DOHH2 (cell line): Measurements from ENCODE around the gene CLIC3.
A peak's percentile ranks its signal among the peaks of the same experiment; 100 is the strongest.

Source experiments
- H3F3A ChIP-seq: fragments of 200-600 bp; sonication (generic), shearing (Covaris generic); 2 replicates; pipeline ENCODE4 v1.6.0; 2016; ENCODE audit warnings: antibody characterized with exemption, mild to moderate bottlenecking; ENCODE audit not compliant: control insufficient read depth, insufficient read depth
- H3K27ac ChIP-seq: fragments of 200-600 bp; sonication (generic); 2 replicates; pipeline ENCODE4 v1.5.1; 2014; ENCODE audit warnings: low read depth, mild to moderate bottlenecking, low read length, moderate library complexity
- H3K27me3 ChIP-seq: fragments of 200-600 bp; sonication (generic); 2 replicates; pipeline ENCODE4 v1.6.1; 2014; ENCODE audit warnings: mild to moderate bottlenecking, low read length, mixed read lengths; ENCODE audit not compliant: control insufficient read depth
- H3K36me3 ChIP-seq: fragments of 200-600 bp; sonication (generic); 2 replicates; pipeline ENCODE4 v1.6.1; 2014; ENCODE audit warnings: mild to moderate bottlenecking, low read length, moderate library complexity, mixed read lengths; ENCODE audit not compliant: control insufficient read depth
- H3K4me1 ChIP-seq: fragments of 200-600 bp; sonication (generic); 2 replicates; pipeline ENCODE4 v1.6.1; 2014; ENCODE audit warnings: mild to moderate bottlenecking, low read length, mixed read lengths; ENCODE audit not compliant: control insufficient read depth
- H3K4me2 ChIP-seq: fragments of 200-600 bp; sonication (generic); 2 replicates; pipeline ENCODE4 v1.6.0; 2014; ENCODE audit warnings: mild to moderate bottlenecking, low read length, moderate library complexity
- H3K4me3 ChIP-seq: fragments of 200-600 bp; sonication (generic); 2 replicates; pipeline ENCODE4 v1.5.1; 2014; ENCODE audit warnings: mild to moderate bottlenecking, low read length, mixed read lengths
- H3K79me2 ChIP-seq: fragments of 200-600 bp; sonication (generic); 2 replicates; pipeline ENCODE4 v1.6.1; 2014; ENCODE audit warnings: mild to moderate bottlenecking, low read length, mixed read lengths; ENCODE audit not compliant: control insufficient read depth
- H3K9me2 ChIP-seq: fragments of 200-600 bp; sonication (generic); replicated peaks from 2 replicates; pipeline ENCODE4 v1.6.1; 2014; ENCODE audit warnings: mild to moderate bottlenecking, low read length, mixed read lengths; ENCODE audit not compliant: control insufficient read depth
- H3K9me3 ChIP-seq: fragments of 200-600 bp; sonication (generic); 2 replicates; pipeline ENCODE4 v1.6.1; 2014; ENCODE audit warnings: antibody characterized with exemption, low read length, mixed read lengths; ENCODE audit not compliant: control insufficient read depth, insufficient read depth
- H4K20me1 ChIP-seq: fragments of 200-600 bp; sonication (generic); 2 replicates; pipeline ENCODE4 v1.6.0; 2014; ENCODE audit warnings: low read depth, mild to moderate bottlenecking, antibody characterized with exemption, low read length, moderate library complexity; ENCODE audit not compliant: control insufficient read depth, insufficient read depth
- CTCF ChIP-seq: fragments of 200-600 bp; sonication (generic); IDR thresholded peaks from one replicate; pipeline ENCODE4 v1.5.1; 2014; ENCODE audit warnings: antibody characterized with exemption, mild to moderate bottlenecking, low read depth, low read length; ENCODE audit not compliant: poor library complexity, severe bottlenecking
- EZH2phosphoT487 ChIP-seq: fragments of 200-600 bp; sonication (generic); IDR thresholded peaks from 2 replicates; pipeline ENCODE4 v1.6.1; 2017; ENCODE audit warnings: borderline replicate concordance, mild to moderate bottlenecking, antibody characterized with exemption, low read length, moderate library complexity, mixed read lengths

The CLIC3 gene

GRCh38 chr9:136996361-136997292 lies at the start of gene CLIC3:
Gene CLIC3 (minus strand): TSS chr9:136996568. CDS start chr9:136996543, 25 bp downstream.
- Histone ChIP-seq H3K36me3 (peaks cover 8% of the 10 kb centered on the region), H3K79me2 (peaks cover 10% of the 10 kb centered on the region), H3K27ac (no peak within 1 kb of the TSS), H3K9me3 (no peaks in the 10 kb centered on the region), H3K4me3 (no peak within 1 kb of the TSS), H3K9me2 (no peaks in the 10 kb centered on the region), H3F3A (no peaks in the 10 kb centered on the region), H3K4me1 (peaks cover 42% of the 10 kb centered on the region), H3K27me3 (peaks cover 28% of the 10 kb centered on the region), H4K20me1 (peaks cover 7% of the 10 kb centered on the region; the same call in 1 of the 2 replicates), H3K4me2 (peak within 1 kb of the TSS; percentile 38)
- TF ChIP-seq EZH2phosphoT487 (no peak), CTCF (no peak)

- no peaks in the 10 kb centered on the region for H3K9me3 ChIP-seq
- H3F3A ChIP-seq, result no peaks in the 10 kb centered on the region
- no peaks in the 10 kb centered on the region for H3K9me2 ChIP-seq
- H3K4me2 ChIP-seq, result peak overlapping the region; percentile 60
- peaks cover 6% of the 10 kb centered on the region for H3K4me1 ChIP-seq
- peak overlapping the region; percentile 50 for H3K4me3 ChIP-seq
- H3K36me3 ChIP-seq, result no peaks in the 10 kb centered on the region
- peaks cover 48% of the 10 kb centered on the region for H3K27me3 ChIP-seq
- H3K27ac ChIP-seq, result no peak overlapping the region
- H3K79me2 ChIP-seq, result no peaks in the 10 kb centered on the region
- TF ChIP-seq EZH2phosphoT487 (peak; percentile 85; the same call in 1 of the 2 replicates), CTCF (no peak)
- peaks cover 8% of the 10 kb centered on the region for H4K20me1 ChIP-seq
Measured at GRCh38 chr9:137045294-137046087, 49.1 kb upstream of the CLIC3 start.

- Histone ChIP-seq H3K9me2 (no peaks in the 10 kb centered on the region), H3K9me3 (no peaks in the 10 kb centered on the region), H3K36me3 (no peaks in the 10 kb centered on the region), H4K20me1 (peaks cover 8% of the 10 kb centered on the region), H3F3A (no peaks in the 10 kb centered on the region), H3K4me2 (no peak overlapping the region), H3K27me3 (peaks cover 40% of the 10 kb centered on the region), H3K27ac (no peak overlapping the region), H3K4me3 (no peak overlapping the region), H3K79me2 (no peaks in the 10 kb centered on the region), H3K4me1 (peaks cover 6% of the 10 kb centered on the region)
- TF ChIP-seq CTCF (no peak), EZH2phosphoT487 (0 out of 2 replicates have a peak, but pooled peaks have one; percentile 7)
Measured at GRCh38 chr9:137044502-137045177, 48.3 kb upstream of the CLIC3 start.
